Astrocyte of the spinal cord (primary cell): ENCODE results near the gene BBLN.

ENCODE experiments used
- DNase-seq: peaks from one replicate; pipeline ENCODE4 v3.0.0; 2011; ENCODE audit warnings: low read depth, low spot score
- H3K4me3 ChIP-seq: 2 replicates; pipeline ENCODE4 v1.5.1; 2011; ENCODE audit warnings: low read depth, mild to moderate bottlenecking, low read length, moderate library complexity
- in situ Hi-C: cut with HindIII; loops from 2 replicates; pipeline ENCODE4 v1.10.0; 2017; ENCODE audit warnings: low sequenced_read_pairs
- TF ChIP-seq, protein P1 (sequence below): IDR thresholded peaks from 2 replicates; pipeline ENCODE4 v1.5.1; 2012; ENCODE audit warnings: low read depth, mild to moderate bottlenecking, low read length, inconsistent platforms

Gene BBLN

DNA sequence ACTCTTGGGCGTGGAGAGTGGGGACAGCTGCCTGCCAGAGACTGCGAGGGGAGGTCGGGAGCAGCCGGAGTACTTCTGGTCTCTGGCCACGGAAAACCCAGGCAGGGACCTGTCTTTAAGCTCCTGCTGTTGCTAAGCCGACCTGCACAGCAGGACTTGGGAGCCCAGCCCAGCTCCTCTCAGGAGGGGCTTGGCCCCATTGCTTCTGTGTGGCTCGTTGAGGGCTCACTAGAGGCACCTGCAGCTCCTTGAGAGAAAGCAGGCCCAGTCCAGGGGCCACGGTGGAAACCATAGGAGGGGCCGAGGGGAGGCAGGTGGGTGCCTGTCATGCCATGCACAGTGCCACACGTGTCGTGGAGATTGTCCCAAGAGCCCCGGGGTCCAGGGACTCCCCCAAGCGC is 14.1 kb upstream of the BBLN start:
- no peak overlapping the region for H3K4me3 ChIP-seq
- in situ Hi-C loops: no loop called here
- TF ChIP-seq, protein P1, sequence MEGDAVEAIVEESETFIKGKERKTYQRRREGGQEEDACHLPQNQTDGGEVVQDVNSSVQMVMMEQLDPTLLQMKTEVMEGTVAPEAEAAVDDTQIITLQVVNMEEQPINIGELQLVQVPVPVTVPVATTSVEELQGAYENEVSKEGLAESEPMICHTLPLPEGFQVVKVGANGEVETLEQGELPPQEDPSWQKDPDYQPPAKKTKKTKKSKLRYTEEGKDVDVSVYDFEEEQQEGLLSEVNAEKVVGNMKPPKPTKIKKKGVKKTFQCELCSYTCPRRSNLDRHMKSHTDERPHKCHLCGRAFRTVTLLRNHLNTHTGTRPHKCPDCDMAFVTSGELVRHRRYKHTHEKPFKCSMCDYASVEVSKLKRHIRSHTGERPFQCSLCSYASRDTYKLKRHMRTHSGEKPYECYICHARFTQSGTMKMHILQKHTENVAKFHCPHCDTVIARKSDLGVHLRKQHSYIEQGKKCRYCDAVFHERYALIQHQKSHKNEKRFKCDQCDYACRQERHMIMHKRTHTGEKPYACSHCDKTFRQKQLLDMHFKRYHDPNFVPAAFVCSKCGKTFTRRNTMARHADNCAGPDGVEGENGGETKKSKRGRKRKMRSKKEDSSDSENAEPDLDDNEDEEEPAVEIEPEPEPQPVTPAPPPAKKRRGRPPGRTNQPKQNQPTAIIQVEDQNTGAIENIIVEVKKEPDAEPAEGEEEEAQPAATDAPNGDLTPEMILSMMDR: no peak
- DNase-seq: no peak

DNA sequence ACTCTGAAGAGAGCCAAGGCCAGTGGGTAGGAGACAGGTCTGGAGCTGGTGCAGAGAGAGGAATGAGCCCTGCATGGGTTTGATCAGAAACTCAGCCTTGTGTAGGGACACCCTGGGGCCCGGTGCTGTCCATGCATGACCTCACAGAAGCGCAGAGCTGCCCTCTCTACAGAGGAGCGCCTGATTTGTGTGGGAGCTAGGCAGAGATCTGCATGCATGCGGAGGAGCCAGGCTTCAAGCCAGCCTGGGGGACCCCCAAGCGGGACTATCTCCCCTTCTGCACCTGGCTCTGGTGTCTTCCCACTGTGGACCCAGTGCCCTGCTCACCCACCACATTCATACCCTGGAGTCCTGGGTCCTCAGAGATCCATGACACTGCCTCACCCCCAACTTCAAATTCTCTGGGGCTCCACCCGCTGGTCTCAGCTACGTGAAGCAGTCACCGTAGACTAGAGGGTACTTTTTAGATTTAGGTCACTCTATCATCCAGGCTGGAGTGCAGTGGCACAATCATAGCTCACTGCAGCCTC is 13.4 kb upstream of the BBLN start:
- in situ Hi-C loops: no loop called here
- TF ChIP-seq, protein P1: no peak
- DNase-seq: no peak
- H3K4me3 ChIP-seq: no peak overlapping the region

DNA sequence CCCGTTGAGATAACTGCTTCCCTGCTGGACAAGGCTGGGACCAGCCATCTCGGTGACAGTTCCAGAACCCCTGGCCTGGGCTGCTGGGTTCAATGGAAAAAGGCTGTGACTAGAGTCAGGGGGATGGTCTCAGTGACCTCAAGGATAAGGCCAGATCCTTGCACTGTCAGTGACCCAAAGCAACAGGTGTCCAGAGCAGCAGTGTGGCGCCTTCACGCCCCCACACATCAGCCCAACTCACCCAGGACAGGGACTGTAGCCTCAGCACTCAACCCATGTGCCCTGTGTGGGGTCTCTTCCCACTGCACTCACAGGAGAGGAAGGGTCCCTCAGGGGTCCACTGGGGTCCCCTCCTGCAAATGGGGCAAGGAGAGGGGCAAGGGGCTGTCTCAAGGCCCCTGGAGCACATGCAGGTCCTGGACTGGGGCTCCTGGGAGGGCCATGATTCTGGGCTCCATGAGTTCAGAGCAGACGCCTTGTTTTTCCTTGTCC is 11.5 kb upstream of the BBLN start:
- no peak overlapping the region for H3K4me3 ChIP-seq
- TF ChIP-seq, protein P1: no peak
- no peak for DNase-seq
- in situ Hi-C loops: no loop called here

DNA sequence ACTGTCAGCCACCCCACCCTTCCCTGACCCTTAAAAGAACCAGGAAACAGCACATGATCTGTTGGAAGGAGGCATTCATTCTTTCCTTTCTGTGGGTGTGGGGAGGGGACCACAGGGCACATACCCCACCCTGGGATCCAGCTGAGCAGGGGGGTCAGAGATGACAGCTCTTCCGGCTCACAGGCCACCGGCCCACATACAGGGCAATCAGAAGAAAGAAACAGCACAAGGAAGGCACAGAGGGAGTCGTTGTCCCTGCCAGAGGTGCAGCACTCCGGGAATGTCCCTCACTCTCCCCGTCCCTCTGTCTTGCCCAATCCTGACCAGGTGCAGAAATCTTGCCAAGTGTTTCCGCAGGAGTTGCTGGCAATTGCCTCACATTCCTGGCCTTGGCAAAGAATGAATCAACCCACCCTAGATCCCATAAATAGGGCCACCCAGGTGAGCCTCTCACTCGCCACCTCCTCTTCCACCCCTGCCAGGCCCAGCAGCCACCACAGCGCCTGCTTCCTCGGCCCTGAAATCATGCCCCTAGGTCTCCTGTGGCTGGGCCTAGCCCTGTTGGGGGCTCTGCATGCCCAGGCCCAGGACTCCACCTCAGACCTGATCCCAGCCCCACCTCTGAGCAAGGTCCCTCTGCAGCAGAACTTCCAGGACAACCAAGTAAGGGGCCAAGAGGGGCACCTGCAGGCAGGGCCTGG is 10.9 kb upstream of the BBLN start, which contains the start of gene LCN2:
LCN2 (plus strand) TSS at position 453 of the 701 bp plus-strand sequence; CDS start at position 526, 73 bp downstream.
- H3K4me3 ChIP-seq: no peak within 1 kb of the TSS
- no peak for DNase-seq
- in situ Hi-C loops: no loop called here
- TF ChIP-seq, protein P1: no peak

DNA sequence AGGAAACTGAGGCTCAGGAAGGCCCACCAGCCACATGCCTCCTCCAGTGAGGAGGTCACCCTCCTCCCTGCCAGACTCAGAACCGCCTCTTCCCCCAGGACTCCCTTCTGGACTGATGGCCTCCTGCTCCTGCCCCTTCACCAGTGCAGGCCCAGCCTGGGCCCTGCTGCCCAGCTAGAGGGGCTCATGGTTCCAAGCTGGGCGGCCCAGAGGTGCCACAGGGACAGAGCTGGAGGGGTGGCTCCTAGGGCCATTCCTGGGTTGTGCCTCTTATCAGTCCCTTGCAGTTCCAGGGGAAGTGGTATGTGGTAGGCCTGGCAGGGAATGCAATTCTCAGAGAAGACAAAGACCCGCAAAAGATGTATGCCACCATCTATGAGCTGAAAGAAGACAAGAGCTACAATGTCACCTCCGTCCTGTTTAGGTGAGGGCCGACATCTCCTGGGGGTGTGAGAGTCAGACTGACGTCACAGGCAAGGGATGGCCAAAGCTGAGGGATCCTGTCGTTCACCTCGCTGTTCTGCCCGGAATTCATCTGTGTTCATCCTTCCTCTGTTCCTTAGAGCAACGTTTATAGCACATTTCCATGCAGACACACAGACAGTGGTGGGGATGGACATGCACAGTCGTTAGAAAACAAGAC is 10.0 kb upstream of the BBLN start:
- no peak overlapping the region for H3K4me3 ChIP-seq
- DNase-seq: no peak
- TF ChIP-seq, protein P1: no peak
- in situ Hi-C loops: no loop called here

DNA sequence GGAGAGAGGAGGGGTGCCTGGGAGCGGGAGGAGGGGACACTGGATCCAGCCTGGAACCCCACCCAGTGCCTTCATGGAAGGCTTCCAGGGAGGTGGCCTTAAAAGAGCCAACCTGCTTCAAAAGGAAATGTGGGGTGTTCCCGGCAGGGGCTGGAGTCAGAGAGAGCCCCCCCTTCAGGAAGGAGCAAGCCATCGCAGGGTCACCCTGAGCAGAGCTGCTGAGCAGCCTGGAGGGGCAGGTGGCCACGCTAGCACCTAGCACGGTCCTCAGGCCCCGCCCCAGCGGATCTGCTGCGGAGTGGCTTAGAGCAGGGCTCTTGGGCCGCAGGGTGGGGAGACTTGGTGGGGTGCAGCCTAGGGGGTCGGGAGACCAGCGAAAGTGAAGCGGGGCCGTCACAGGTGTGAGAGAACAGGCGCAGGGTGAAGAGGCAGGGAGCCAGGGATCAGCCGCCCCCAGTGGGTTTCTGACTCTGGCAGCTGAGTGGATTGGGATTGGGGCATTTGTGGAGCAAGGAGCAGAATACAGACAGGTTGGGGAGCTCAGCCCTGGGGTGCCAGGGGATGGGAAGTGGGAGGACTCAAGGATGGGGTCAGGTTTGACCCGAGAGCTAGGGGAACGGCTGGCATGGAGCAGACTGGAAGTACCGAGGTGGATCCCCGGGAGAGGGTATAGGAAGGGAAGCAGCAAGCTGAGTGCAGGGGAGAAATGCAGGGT is 9.3 kb upstream of the BBLN start:
- TF ChIP-seq, protein P1: peak; percentile 28
- DNase-seq: no peak
- in situ Hi-C loops: no loop called here
- H3K4me3 ChIP-seq: no peak overlapping the region
